SK-N-SH (cell line): ENCODE data around the gene CCDC102B. TPM values are rescaled to one million over a fixed set of nuclear protein-coding genes. Genes with fewer than 3 reads are reported as not detected.

ENCODE experiments used
- CTCF ChIA-PET: fragments of 300-600, 350-600 bp; formaldehyde crosslinking; extraction: SDS; loops from one replicate; lab custom pipeline; 2021; lab: Yijun Ruan, JAX
- POLR2A ChIA-PET: fragments of 350-600 bp; sonication (Branson Sonifier 250); formaldehyde crosslinking; extraction: SDS; loops from one replicate; lab custom pipeline; 2020; ENCODE audit warnings: antibody characterized with exemption, inconsistent platforms; lab: Yijun Ruan, JAX
- DNase-seq: peaks from one replicate; pipeline ENCODE4 v3.0.0; 2012
- H2AFZ ChIP-seq: fragments of 200-600 bp; sonication (generic); 2 replicates; pipeline ENCODE4 v1.8.1; 2016; ENCODE audit warnings: antibody characterized with exemption, mild to moderate bottlenecking, low read depth
- H3F3A ChIP-seq: fragments of 200-600 bp; sonication (generic); replicated peaks from 2 replicates; pipeline ENCODE3; 2016; ENCODE audit warnings: antibody characterized with exemption, mild to moderate bottlenecking; ENCODE audit not compliant: insufficient read depth
- H3K27ac ChIP-seq, 2 experiments: fragments of 200-500 bp in 1 of 2; fragments of 200-600 bp in 1 of 2; sonication (Bioruptor generic) in 1 of 2; sonication (generic), shearing (Covaris generic) in 1 of 2; 2 replicates each; pipeline versions ENCODE4 v1.5.1 to v1.6.1; 2014 to 2016; ENCODE audit warnings: low read depth in 2 of 2, inconsistent platforms in 1 of 2, low read length in 1 of 2, mild to moderate bottlenecking in 1 of 2, mixed read lengths in 1 of 2
- H3K27me3 ChIP-seq: fragments of 200-600 bp; sonication (generic), shearing (Covaris generic); 2 replicates; pipeline ENCODE4 v1.6.1; 2016; ENCODE audit warnings: mixed run types; ENCODE audit not compliant: insufficient read depth
- H3K36me3 ChIP-seq, 2 experiments: fragments of 200-500 bp in 1 of 2; fragments of 200-600 bp in 1 of 2; sonication (Bioruptor generic) in 1 of 2; sonication (generic) in 1 of 2; replicated peaks in 1 of 2; 2 replicates each; pipeline versions ENCODE3 to v1.5.1; 2014 to 2016; ENCODE audit warnings: low read length in 1 of 2, mild to moderate bottlenecking in 1 of 2; ENCODE audit not compliant: insufficient read depth in 2 of 2, control insufficient read depth in 1 of 2
- H3K4me1 ChIP-seq, 2 experiments: fragments of 200-500 bp in 1 of 2; fragments of 200-600 bp in 1 of 2; sonication (Bioruptor generic) in 1 of 2; sonication (generic), shearing (Covaris generic) in 1 of 2; 2 replicates each; pipeline versions ENCODE4 v1.5.1 to v1.6.1; 2014 to 2016; ENCODE audit warnings: low read depth in 1 of 2, low read length in 1 of 2, mixed run types in 1 of 2; ENCODE audit not compliant: insufficient read depth in 2 of 2, control insufficient read depth in 1 of 2
- H3K4me2 ChIP-seq: fragments of 200-600 bp; sonication (generic), shearing (Covaris generic); 2 replicates; pipeline ENCODE4 v1.6.1; 2017; ENCODE audit warnings: mixed run types
- H3K4me3 ChIP-seq, 2 experiments: fragments of 200-500 bp in 1 of 2; fragments of 200-600 bp in 1 of 2; sonication (Bioruptor generic) in 1 of 2; sonication (generic), shearing (Covaris generic) in 1 of 2; 2 replicates each; pipeline versions ENCODE4 v1.5.1 to v1.8.1; 2014 to 2016; ENCODE audit warnings: low read depth in 2 of 2, inconsistent platforms in 1 of 2, low read length in 1 of 2, mild to moderate bottlenecking in 1 of 2, mixed read lengths in 1 of 2, moderate library complexity in 1 of 2
- H3K79me2 ChIP-seq: fragments of 200-600 bp; sonication (generic); 2 replicates; pipeline ENCODE4 v1.8.1; 2017; ENCODE audit warnings: mild to moderate bottlenecking; ENCODE audit not compliant: insufficient read depth
- H3K9ac ChIP-seq: fragments of 200-600 bp; sonication (generic); 2 replicates; pipeline ENCODE4 v1.6.1; 2017; ENCODE audit warnings: mixed run types
- H3K9me2 ChIP-seq: fragments of 200-600 bp; sonication (generic); 2 replicates; pipeline ENCODE4 v1.6.1; 2017; ENCODE audit warnings: mixed run types
- H3K9me3 ChIP-seq: fragments of 200-600 bp; sonication (generic); 2 replicates; pipeline ENCODE4 v1.6.1; 2017; ENCODE audit warnings: mixed run types, mild to moderate bottlenecking, moderate library complexity
- H4K20me1 ChIP-seq: fragments of 200-600 bp; sonication (generic); 2 replicates; pipeline ENCODE4 v1.6.1; 2017; ENCODE audit warnings: mild to moderate bottlenecking, mixed run types; ENCODE audit not compliant: insufficient read depth
- CTCF ChIP-seq: fragments of 200-600 bp; sonication (generic); IDR thresholded peaks from 2 replicates; pipeline ENCODE4 v1.6.1; 2017; ENCODE audit warnings: antibody characterized with exemption, mild to moderate bottlenecking, moderate library complexity
- ELF1 ChIP-seq: IDR thresholded peaks from 2 replicates; pipeline ENCODE4 v1.4.0; 2012
- EP300 ChIP-seq, 2 experiments: IDR thresholded peaks; 2 replicates each; pipeline versions ENCODE4 v1.4.0 to v1.6.1; 2012; ENCODE audit warnings: borderline replicate concordance in 1 of 2, low read depth in 1 of 2, low read length in 1 of 2
- EZH2phosphoT487 ChIP-seq: fragments of 200-600 bp; sonication (generic); IDR thresholded peaks from 2 replicates; pipeline ENCODE4 v1.6.1; 2017; ENCODE audit warnings: low read depth, mixed run types, mild to moderate bottlenecking, antibody characterized with exemption, moderate library complexity, borderline replicate concordance
- FOXJ3 ChIP-seq: sonication (generic); formaldehyde crosslinking; IDR thresholded peaks from 2 replicates; pipeline ENCODE4 v1.5.1; 2020; ENCODE audit warnings: mild to moderate bottlenecking, missing genetic modification reagents
- FOXM1 ChIP-seq: IDR thresholded peaks from 2 replicates; pipeline ENCODE4 v1.4.0; 2012; ENCODE audit warnings: low read depth, mild to moderate bottlenecking
- GATA2 ChIP-seq: sonication (generic); formaldehyde crosslinking; IDR thresholded peaks from 2 replicates; pipeline ENCODE4 v1.5.0; 2020; ENCODE audit warnings: mild to moderate bottlenecking, missing genetic modification reagents
- MAX ChIP-seq: IDR thresholded peaks from 2 replicates; pipeline ENCODE4 v1.4.0; 2012; ENCODE audit warnings: low read depth
- NFIC ChIP-seq: IDR thresholded peaks from 2 replicates; pipeline ENCODE4 v1.4.0; 2012; ENCODE audit warnings: borderline replicate concordance
- NRF1 ChIP-seq: IDR thresholded peaks from 2 replicates; pipeline ENCODE4 v1.6.1; 2012; ENCODE audit warnings: low read depth, mild to moderate bottlenecking, low read length
- POLR2AphosphoS5 ChIP-seq: IDR thresholded peaks from 2 replicates; pipeline ENCODE4 v1.6.1; 2012; ENCODE audit warnings: low read depth, low read length
- RFX5 ChIP-seq: IDR thresholded peaks from 2 replicates; pipeline ENCODE4 v1.6.1; 2012; ENCODE audit warnings: mild to moderate bottlenecking, improper control_type of control experiment, low read length
- RXRA ChIP-seq: IDR thresholded peaks from 2 replicates; pipeline ENCODE4 v1.4.0; 2012; ENCODE audit warnings: low read depth, mild to moderate bottlenecking, borderline replicate concordance
- TAF1 ChIP-seq: IDR thresholded peaks from 2 replicates; pipeline ENCODE4 v1.6.1; 2012; ENCODE audit warnings: low read depth, mild to moderate bottlenecking, low read length, moderate library complexity, borderline replicate concordance
- USF1 ChIP-seq: IDR thresholded peaks from 2 replicates; pipeline ENCODE4 v1.4.0; 2012; ENCODE audit warnings: low read depth, borderline replicate concordance
- USF2 ChIP-seq: fragments of 150-350 bp; IDR thresholded peaks from 2 replicates; pipeline ENCODE4 v1.6.1; 2017; ENCODE audit warnings: antibody characterized with exemption, low read length, low read depth, borderline replicate concordance
- ZBTB33 ChIP-seq: IDR thresholded peaks from 2 replicates; pipeline ENCODE4 v1.4.0; 2012; ENCODE audit warnings: low read depth, borderline replicate concordance
- WGBS: methylation state at CpG from one replicate; pipeline ENCODE4 v1.1.6; 2017; ENCODE audit warnings: low lambda C conversion rate; 5-methylcytosine and 5-hydroxymethylcytosine counted together
- polyA plus RNA-seq, 3 experiments: library from polyadenylated mRNA; depleted of rRNA; stranded (reverse); fragments of >200 nt; gene quantifications; 2 replicates each; pipeline ENCODE4 v1.2.3, GENCODE V29; 2012
- TF ChIP-seq, protein P1 (sequence below): IDR thresholded peaks from 2 replicates; pipeline ENCODE4; 2012

The CCDC102B gene
- polyA plus RNA-seq, 1 of the 3 experiments (the other 2 are of a cell fraction) = 2.0 TPM

DNA sequence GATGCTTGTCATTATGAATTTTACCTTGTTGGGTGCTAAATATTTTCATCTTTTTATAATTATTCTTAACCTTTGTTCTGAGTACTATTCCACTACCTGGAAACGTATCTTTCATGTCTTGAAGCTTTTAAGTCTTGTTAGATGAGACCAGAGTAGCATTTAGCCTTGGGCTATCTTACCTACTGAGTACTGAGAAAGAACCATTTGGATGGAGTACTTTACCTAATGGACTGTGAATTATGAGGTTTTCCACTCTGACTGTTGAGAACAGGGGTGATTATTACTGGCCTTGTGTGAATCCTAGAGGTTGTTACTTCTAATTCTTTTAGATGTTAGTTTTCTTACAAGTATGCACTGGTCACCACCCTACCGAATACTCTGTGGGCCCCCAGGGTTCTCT lies 63.5 kb downstream of the CCDC102B start:
- TF ChIP-seq, protein P1, sequence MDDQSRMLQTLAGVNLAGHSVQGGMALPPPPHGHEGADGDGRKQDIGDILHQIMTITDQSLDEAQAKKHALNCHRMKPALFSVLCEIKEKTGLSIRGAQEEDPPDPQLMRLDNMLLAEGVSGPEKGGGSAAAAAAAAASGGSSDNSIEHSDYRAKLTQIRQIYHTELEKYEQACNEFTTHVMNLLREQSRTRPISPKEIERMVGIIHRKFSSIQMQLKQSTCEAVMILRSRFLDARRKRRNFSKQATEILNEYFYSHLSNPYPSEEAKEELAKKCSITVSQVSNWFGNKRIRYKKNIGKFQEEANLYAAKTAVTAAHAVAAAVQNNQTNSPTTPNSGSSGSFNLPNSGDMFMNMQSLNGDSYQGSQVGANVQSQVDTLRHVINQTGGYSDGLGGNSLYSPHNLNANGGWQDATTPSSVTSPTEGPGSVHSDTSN = no peak
- no peak for TF ChIP-seq RFX5
- no peak for TF ChIP-seq TAF1
- no peak for TF ChIP-seq MAX
- TF ChIP-seq NRF1 = no peak
- TF ChIP-seq POLR2AphosphoS5 = no peak
- TF ChIP-seq CTCF = no peak
- no peak for TF ChIP-seq ELF1
- no peak for TF ChIP-seq EP300 (IDR thresholded peaks at IDR 0.05; ENCODE audit: borderline replicate concordance in 1 of 2, low read depth in 1 of 2, low read length in 1 of 2)
- H2AFZ ChIP-seq = no peak overlapping the region
- ChIA-PET CTCF (no interaction called here), POLR2A (no interaction called here)
- no peaks in the 10 kb centered on the region for H3K27me3 ChIP-seq
- H3K79me2 ChIP-seq = no peaks in the 10 kb centered on the region
- no peaks in the 10 kb centered on the region for H3K36me3 ChIP-seq
- H4K20me1 ChIP-seq = no peaks in the 10 kb centered on the region
- no peaks in the 10 kb centered on the region for H3K9me2 ChIP-seq
- WGBS = 76% methylated on average over 2 of the region's 2 CpGs
- H3K4me1 ChIP-seq = no peaks in the 10 kb centered on the region; a peak in 1 of 4 replicates
- no peaks in the 10 kb centered on the region for H3K9me3 ChIP-seq
- peaks cover under 1% of the 10 kb centered on the region for H3F3A ChIP-seq
- no peak overlapping the region for H3K4me2 ChIP-seq
- no peak overlapping the region for H3K27ac ChIP-seq
- DNase-seq = no peak
- H3K4me3 ChIP-seq = no peak overlapping the region
- H3K9ac ChIP-seq = no peak overlapping the region

GRCh38 chr18:68865021-68865420 lies 67.1 kb downstream of the CCDC102B start:
- H3K27me3 ChIP-seq = no peaks in the 10 kb centered on the region
- POLR2A ChIA-PET = no interaction called here
- no peak overlapping the region for H3K9ac ChIP-seq
- no peaks in the 10 kb centered on the region for H3K9me2 ChIP-seq
- no peak overlapping the region for H3K4me2 ChIP-seq
- H3K79me2 ChIP-seq = no peaks in the 10 kb centered on the region
- WGBS = 91% methylated on average over 2 of the region's 2 CpGs
- no peak overlapping the region for H2AFZ ChIP-seq
- H3K4me1 ChIP-seq = no peaks in the 10 kb centered on the region; a peak in 1 of 4 replicates
- H3K9me3 ChIP-seq = no peaks in the 10 kb centered on the region
- no peak overlapping the region for H3K27ac ChIP-seq
- no peaks in the 10 kb centered on the region for H4K20me1 ChIP-seq
- H3K36me3 ChIP-seq = no peaks in the 10 kb centered on the region
- DNase-seq = no peak
- CTCF ChIA-PET = interaction anchor here (1.4 kb wide), 1 partner anchor 9 kb away, joined by 3 read pairs; no protein-coding TSS in a partner anchor
- H3F3A ChIP-seq = no peaks in the 10 kb centered on the region
- H3K4me3 ChIP-seq = no peak overlapping the region
- TF ChIP-seq MAX (no peak), EZH2phosphoT487 (no peak), FOXM1 (no peak), NRF1 (no peak), CTCF (no peak), GATA2 (CRISPR knock-in tag) (no peak), USF2 (no peak), NFIC (no peak), ZBTB33 (no peak), RXRA (no peak), USF1 (no peak), FOXJ3 (CRISPR knock-in tag) (no peak)
